ENCODE data around the gene EP400. TPM values are rescaled to one million over a fixed set of nuclear protein-coding genes. Genes with fewer than 3 reads are reported as not detected.

The EP400 gene
- total RNA-seq, 6 donors from 2014 or later = 21.7 to 61.8 (median 40.4) TPM

GRCh38 chr12:131941116-131941986 lies 8.4 kb upstream of the EP400 start:
- Histone ChIP-seq H3K36me3 (peaks cover 5 to 51% (median 13%) of the 10 kb centered on the region in 4 donors), H3K9me3 (no peaks in the 10 kb centered on the region), H3K4me3 (no peak overlapping the region), H3K4me1 (no peaks in the 10 kb centered on the region), H3K27me3 (no peaks in the 10 kb centered on the region), H3K27ac (no peak overlapping the region)
- DNase-seq (peak; percentile 17 to 74), ATAC-seq (ENCODE audit: low FRiP score in 2 of 2) (peak in 1 of 2 donors; percentile 21)
- WGBS, 2 donors = 98% methylated on average over 34 to 45 of the region's 46 CpGs
- TF ChIP-seq POLR2A (IDR thresholded peaks at IDR 0.05) (no peak), CTCF (IDR thresholded peaks at IDR 0.05) (no peak), POLR2AphosphoS5 (IDR thresholded peaks at IDR 0.05) (no peak), EP300 (IDR thresholded peaks at IDR 0.05) (no peak)

GRCh38 chr12:131941987-131942341 lies 7.8 kb upstream of the EP400 start:
- H3K9me3 ChIP-seq = no peaks in the 10 kb centered on the region
- TF ChIP-seq POLR2A (IDR thresholded peaks at IDR 0.05) = no peak
- TF ChIP-seq POLR2AphosphoS5 (IDR thresholded peaks at IDR 0.05) = no peak
- TF ChIP-seq CTCF (IDR thresholded peaks at IDR 0.05) = no peak
- TF ChIP-seq EP300 (IDR thresholded peaks at IDR 0.05) = no peak
- no peak for DNase-seq

GRCh38 chr12:131942671-131943070 lies 7.1 kb upstream of the EP400 start:
- Histone ChIP-seq H3K4me3 (no peak overlapping the region), H3K9me3 (no peaks in the 10 kb centered on the region), H3K27me3 (no peaks in the 10 kb centered on the region), H3K4me1 (no peaks in the 10 kb centered on the region), H3K36me3 (peaks cover 5 to 51% (median 13%) of the 10 kb centered on the region in 4 donors), H3K27ac (no peak overlapping the region)
- DNase-seq (no peak), ATAC-seq (ENCODE audit: low FRiP score in 2 of 2) (no peak)
- 97 to 98% methylated on average over 12 of the region's 12 CpGs for WGBS, 2 donors
- TF ChIP-seq POLR2AphosphoS5 (IDR thresholded peaks at IDR 0.05) (no peak), CTCF (IDR thresholded peaks at IDR 0.05) (no peak), EP300 (IDR thresholded peaks at IDR 0.05) (no peak), POLR2A (IDR thresholded peaks at IDR 0.05) (no peak)

More at GRCh38 chr12:131941987-131942341, 7.8 kb upstream of the EP400 start:
- 92 to 97% methylated on average over 4 to 7 of the region's 7 CpGs for WGBS, 2 donors
- no peaks in the 10 kb centered on the region for H3K27me3 ChIP-seq
- peaks cover 5 to 51% (median 13%) of the 10 kb centered on the region in 4 donors for H3K36me3 ChIP-seq
- H3K4me3 ChIP-seq = no peak overlapping the region
- no peaks in the 10 kb centered on the region for H3K4me1 ChIP-seq
- no peak for ATAC-seq (ENCODE audit: low FRiP score in 2 of 2)
- no peak overlapping the region for H3K27ac ChIP-seq

GRCh38 chr12:131943389-131943788 lies 6.4 kb upstream of the EP400 start:
- Histone ChIP-seq H3K9me3 (no peaks in the 10 kb centered on the region), H3K4me1 (peaks cover 0 to 7% (median 2%) of the 10 kb centered on the region in 4 donors), H3K27me3 (no peaks in the 10 kb centered on the region), H3K27ac (no peak overlapping the region), H3K36me3 (peaks cover 5 to 51% (median 13%) of the 10 kb centered on the region in 4 donors), H3K4me3 (no peak overlapping the region)
- DNase-seq (no peak), ATAC-seq (ENCODE audit: low FRiP score in 2 of 2) (no peak)
- TF ChIP-seq EP300 (IDR thresholded peaks at IDR 0.05) (no peak), POLR2A (IDR thresholded peaks at IDR 0.05) (no peak), CTCF (IDR thresholded peaks at IDR 0.05) (no peak), POLR2AphosphoS5 (IDR thresholded peaks at IDR 0.05) (no peak)
- 92 to 98% methylated on average over 7 to 8 of the region's 8 CpGs for WGBS, 2 donors

All from upper lobe of left lung (tissue), 6 donors.